SK-N-SH treated with all-trans-retinoic acid at 6 μM for 48 hours (cell line): Measurements from ENCODE around the gene ABLIM1.

Experiments
- ATAC-seq: fragments of 200-7000 bp; cut with Tn5 transposase; 3 replicates; pipeline ENCODE4 v1.9.1; 2020; ENCODE audit warnings: mild to moderate bottlenecking, moderate library complexity
- ARNTL ChIP-seq: fragments of 450-650 bp; formaldehyde crosslinking; IDR thresholded peaks from 2 replicates; pipeline ENCODE4 v1.5.0; 2020; ENCODE audit warnings: low read depth, mild to moderate bottlenecking, moderate library complexity, borderline replicate concordance
- BACH2 ChIP-seq: fragments of 250-450 bp; sonication (Bioruptor Pico); IDR thresholded peaks from 2 replicates; pipeline ENCODE4 v1.9.0; 2021; ENCODE audit warnings: mild to moderate bottlenecking, borderline replicate concordance
- CREB5 ChIP-seq: fragments of 250-450 bp; sonication (Bioruptor Pico); IDR thresholded peaks from 2 replicates; pipeline ENCODE4 v1.5.1; 2020; ENCODE audit warnings: low read depth, mild to moderate bottlenecking, moderate library complexity
- CSDC2 ChIP-seq: fragments of 250-450 bp; sonication (Bioruptor Pico); IDR thresholded peaks from 2 replicates; pipeline ENCODE4 v1.5.0; 2020; ENCODE audit warnings: mild to moderate bottlenecking, moderate library complexity
- ESRRG ChIP-seq: fragments of 250-450 bp; sonication (Bioruptor Pico); IDR thresholded peaks from 2 replicates; pipeline ENCODE4 v1.6.1; 2021; ENCODE audit warnings: mild to moderate bottlenecking
- GLIS3 ChIP-seq: fragments of 250-450 bp; sonication (Bioruptor Pico); IDR thresholded peaks from 2 replicates; pipeline ENCODE4 v1.5.0; 2020; ENCODE audit warnings: mild to moderate bottlenecking, moderate library complexity
- ISL1 ChIP-seq: fragments of 250-450 bp; sonication (Bioruptor Pico); IDR thresholded peaks from 2 replicates; pipeline ENCODE4 v2.1.2; 2022; ENCODE audit warnings: mild to moderate bottlenecking, moderate library complexity
- OSR1 ChIP-seq: fragments of 250-450 bp; sonication (Bioruptor Pico); IDR thresholded peaks from 2 replicates; pipeline ENCODE4 v1.8.0; 2022; ENCODE audit warnings: moderate library complexity, mild to moderate bottlenecking, inconsistent platforms
- PATZ1 ChIP-seq: fragments of 250-450 bp; sonication (Bioruptor Pico); IDR thresholded peaks from 2 replicates; pipeline ENCODE4 v1.8.0; 2020; ENCODE audit warnings: mild to moderate bottlenecking, moderate library complexity, borderline replicate concordance
- PPARA ChIP-seq: fragments of 250-450 bp; sonication (Bioruptor Pico); IDR thresholded peaks from 2 replicates; pipeline ENCODE4 v1.5.0; 2020; ENCODE audit warnings: mild to moderate bottlenecking, borderline replicate concordance
- SNAI2 ChIP-seq: fragments of 250-450 bp; sonication (Bioruptor Pico); IDR thresholded peaks from 2 replicates; pipeline ENCODE4 v1.5.0; 2020; ENCODE audit warnings: mild to moderate bottlenecking, moderate library complexity
- TOX ChIP-seq: fragments of 250-450 bp; sonication (Bioruptor Pico); IDR thresholded peaks from 2 replicates; pipeline ENCODE4 v1.8.0; 2021; ENCODE audit warnings: mild to moderate bottlenecking, moderate library complexity, borderline replicate concordance
- TSHZ2 ChIP-seq: fragments of 250-450 bp; sonication (Bioruptor Pico); IDR thresholded peaks from 2 replicates; pipeline ENCODE4 v1.5.0; 2020; ENCODE audit warnings: mild to moderate bottlenecking, moderate library complexity
- ZFP3 ChIP-seq: fragments of 250-450 bp; sonication (Bioruptor Pico); IDR thresholded peaks from 2 replicates; pipeline ENCODE4 v1.5.0; 2020; ENCODE audit warnings: mild to moderate bottlenecking, moderate library complexity
- ZFP30 ChIP-seq: fragments of 450-650 bp; formaldehyde crosslinking; IDR thresholded peaks from 2 replicates; pipeline ENCODE4 v1.5.0; 2022; ENCODE audit warnings: mild to moderate bottlenecking, moderate library complexity
- ZNF565 ChIP-seq: fragments of 450-650 bp; formaldehyde crosslinking; conservative IDR thresholded peaks from 2 replicates; pipeline ENCODE4 v1.5.0; 2020; ENCODE audit warnings: low read depth, mild to moderate bottlenecking, moderate library complexity
- ZNF70 ChIP-seq: fragments of 450-650 bp; formaldehyde crosslinking; IDR thresholded peaks from 2 replicates; pipeline ENCODE4 v1.5.0; 2020; ENCODE audit warnings: mild to moderate bottlenecking, moderate library complexity
- ZNF8 ChIP-seq: fragments of 450-650 bp; formaldehyde crosslinking; IDR thresholded peaks from 2 replicates; pipeline ENCODE4 v1.5.0; 2020; ENCODE audit warnings: mild to moderate bottlenecking, moderate library complexity

ABLIM1 gene

GRCh38 chr10:114684084-114684821, 26.2 kb upstream of the ABLIM1 start:
- peak; percentile 63 for ATAC-seq
- TF ChIP-seq CSDC2 (CRISPR knock-in tag) = no peak
- TF ChIP-seq GLIS3 (CRISPR knock-in tag) = peak; percentile 68; the same call in 1 of the 2 replicates
- TF ChIP-seq, all 23 proteins: peak for 1

- no peak for TF ChIP-seq BACH2 (CRISPR knock-in tag)
- TF ChIP-seq TSHZ2 (CRISPR knock-in tag) = no peak
- no peak for TF ChIP-seq PATZ1 (CRISPR knock-in tag)
- TF ChIP-seq ZNF70 (CRISPR knock-in tag) = no peak
- no peak for TF ChIP-seq ISL1
- TF ChIP-seq CSDC2 (CRISPR knock-in tag) = no peak
- ATAC-seq = no peak
Observed at GRCh38 chr10:114683593-114683992, 25.5 kb upstream of the ABLIM1 start.

GRCh38 chr10:114683162-114683561, 25.1 kb upstream of the ABLIM1 start:
- ATAC-seq = no peak
- no peak for TF ChIP-seq CREB5 (CRISPR knock-in tag)
- TF ChIP-seq, all 23 proteins: peak for 0

GRCh38 chr10:114682532-114682931, 24.5 kb upstream of the ABLIM1 start:
- ATAC-seq = peak; percentile 16
- TF ChIP-seq ZFP30 = no peak
- no peak for TF ChIP-seq SNAI2
- peak; percentile 26; the same call in 1 of the 2 replicates for TF ChIP-seq ISL1

GRCh38 chr10:114682121-114682520, 24.0 kb upstream of the ABLIM1 start:
- ATAC-seq = no peak
- TF ChIP-seq ARNTL (CRISPR knock-in tag) (no peak), TOX (CRISPR knock-in tag) (no peak), PPARA (CRISPR knock-in tag) (no peak), CSDC2 (CRISPR knock-in tag) (no peak), ISL1 (no peak), OSR1 (CRISPR knock-in tag) (no peak), ZFP30 (no peak)

- peak; percentile 33 for ATAC-seq
- TF ChIP-seq ZNF8 (CRISPR knock-in tag) (no peak), ISL1 (no peak), ZNF70 (CRISPR knock-in tag) (no peak), CREB5 (CRISPR knock-in tag) (no peak), ARNTL (CRISPR knock-in tag) (no peak), CSDC2 (CRISPR knock-in tag) (no peak), ZFP30 (no peak), OSR1 (CRISPR knock-in tag) (no peak), PATZ1 (CRISPR knock-in tag) (no peak), ZNF565 (CRISPR knock-in tag) (no peak), ESRRG (CRISPR knock-in tag) (no peak), TSHZ2 (CRISPR knock-in tag) (no peak), ZFP3 (CRISPR knock-in tag) (no peak), GLIS3 (CRISPR knock-in tag) (no peak)
Observed at GRCh38 chr10:114681542-114681941, 23.5 kb upstream of the ABLIM1 start.
